Measurements from ENCODE around the gene C4orf50. TPM values are rescaled to one million over a fixed set of nuclear protein-coding genes. Genes with fewer than 3 reads are reported as not detected.

C4orf50 gene
- total RNA-seq, 3 donors from 2014 or later: 0.07 to 0.73 (median 0.09) TPM

- no peaks in the 10 kb centered on the region for H3K9me3 ChIP-seq
- DNase-seq: no peak
- TF ChIP-seq CTCF (IDR thresholded peaks at IDR 0.05): no peak
- no peaks in the 10 kb centered on the region for H3K4me1 ChIP-seq (ENCODE audit: low read depth)
- no peak overlapping the region for H3K4me3 ChIP-seq
- ATAC-seq: no peak
- intact Hi-C loops (cut with DNase I, micrococcal nuclease): no loop called here
- H3K36me3 ChIP-seq (ENCODE audit: low read depth): no peaks in the 10 kb centered on the region
Observed at GRCh38 chr4:5917672-5918071, 100.6 kb downstream of the C4orf50 start.

GRCh38 chr4:5916229-5916628 is 102.0 kb downstream of the C4orf50 start:
- intact Hi-C loops (cut with DNase I, micrococcal nuclease): no loop called here
- Histone ChIP-seq H3K4me3 (no peak overlapping the region), H3K9me3 (no peaks in the 10 kb centered on the region), H3K4me1 (ENCODE audit: low read depth) (no peaks in the 10 kb centered on the region), H3K36me3 (ENCODE audit: low read depth) (no peaks in the 10 kb centered on the region)
- no peak for ATAC-seq
- no peak for DNase-seq
- no peak for TF ChIP-seq CTCF (IDR thresholded peaks at IDR 0.05)

DNA sequence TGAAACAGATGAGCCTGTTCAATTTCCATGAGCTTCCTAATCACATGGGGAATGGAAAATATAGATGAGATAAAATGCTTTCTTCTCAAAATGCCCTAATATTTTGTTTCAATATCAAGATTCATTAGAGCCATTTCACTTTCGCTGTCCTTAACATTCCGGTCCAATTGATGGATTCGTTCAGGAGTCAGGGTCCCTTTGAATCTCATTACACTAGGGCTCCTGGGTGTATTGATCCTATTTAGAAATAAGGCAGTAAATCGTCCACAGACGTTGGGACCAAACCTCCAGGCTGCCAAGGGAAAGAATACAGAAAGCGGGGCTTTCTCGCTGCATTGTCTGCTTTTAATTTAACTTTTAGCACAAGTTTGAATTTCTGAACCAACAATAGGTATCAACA is 104.8 kb downstream of the C4orf50 start:
- no peak for TF ChIP-seq CTCF (IDR thresholded peaks at IDR 0.05)
- no peak for DNase-seq
- no peak for ATAC-seq
- Histone ChIP-seq H3K9me3 (no peaks in the 10 kb centered on the region), H3K36me3 (ENCODE audit: low read depth) (no peaks in the 10 kb centered on the region), H3K4me3 (no peak overlapping the region), H3K4me1 (ENCODE audit: low read depth) (no peaks in the 10 kb centered on the region)
- intact Hi-C loops (cut with DNase I, micrococcal nuclease): no loop called here

DNA sequence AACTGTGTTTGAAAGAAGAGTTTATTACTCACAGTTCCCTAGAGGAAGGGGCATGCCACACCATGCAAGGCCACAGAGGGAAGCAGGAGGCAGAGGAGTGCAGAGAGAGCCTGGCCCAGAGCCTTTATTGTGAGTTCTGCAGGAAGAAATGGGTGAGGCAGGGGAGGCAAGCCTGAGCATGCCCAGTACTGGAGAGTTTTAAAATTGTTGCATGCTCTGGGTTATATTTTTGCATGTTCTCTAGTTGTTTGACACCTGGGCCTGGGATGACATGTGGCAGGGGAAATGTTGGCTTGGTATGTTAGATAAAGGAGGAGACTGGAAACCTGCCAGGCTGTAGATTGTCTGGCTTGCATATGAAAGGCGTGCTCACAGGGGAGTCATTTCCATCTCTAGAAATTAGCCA is 105.6 kb downstream of the C4orf50 start:
- DNase-seq (no peak), ATAC-seq (no peak)
- intact Hi-C loops (cut with DNase I, micrococcal nuclease): no loop called here
- TF ChIP-seq CTCF (IDR thresholded peaks at IDR 0.05): no peak
- Histone ChIP-seq H3K9me3 (no peaks in the 10 kb centered on the region), H3K36me3 (ENCODE audit: low read depth) (no peaks in the 10 kb centered on the region), H3K4me1 (ENCODE audit: low read depth) (no peaks in the 10 kb centered on the region), H3K4me3 (no peak overlapping the region)

DNA sequence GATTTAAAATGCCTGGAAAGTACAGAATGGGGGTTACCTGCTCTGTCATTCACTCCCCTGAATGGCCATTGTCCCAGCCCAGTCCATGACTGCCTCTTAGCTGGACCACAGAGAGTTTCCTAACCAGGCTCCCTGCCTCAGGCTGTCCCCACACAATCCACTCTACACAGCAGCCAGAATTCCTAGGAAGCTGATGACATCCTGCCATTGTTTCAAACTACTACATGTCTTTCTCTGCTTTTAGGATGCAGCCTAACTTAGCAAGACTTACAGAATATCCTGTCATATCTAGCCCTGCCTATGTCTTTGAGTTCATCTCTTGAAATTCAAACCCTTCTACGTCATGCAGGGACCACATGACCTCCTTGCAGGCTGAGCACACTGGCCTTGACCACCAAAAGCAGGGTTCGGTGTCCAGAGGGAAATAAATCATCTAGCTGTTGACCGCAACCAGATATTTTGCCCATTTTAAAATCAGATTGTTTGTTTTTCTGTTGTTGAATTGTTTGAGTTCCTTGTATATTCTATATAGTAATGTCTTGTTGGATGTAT is 109.3 kb downstream of the C4orf50 start:
- intact Hi-C loops (cut with DNase I, micrococcal nuclease): no loop called here
- no peak overlapping the region for H3K4me3 ChIP-seq
- TF ChIP-seq CTCF (IDR thresholded peaks at IDR 0.05): no peak
- no peaks in the 10 kb centered on the region for H3K4me1 ChIP-seq (ENCODE audit: low read depth)
- no peaks in the 10 kb centered on the region for H3K36me3 ChIP-seq (ENCODE audit: low read depth)
- H3K9me3 ChIP-seq: no peaks in the 10 kb centered on the region
- no peak for DNase-seq
- no peak for ATAC-seq

DNA sequence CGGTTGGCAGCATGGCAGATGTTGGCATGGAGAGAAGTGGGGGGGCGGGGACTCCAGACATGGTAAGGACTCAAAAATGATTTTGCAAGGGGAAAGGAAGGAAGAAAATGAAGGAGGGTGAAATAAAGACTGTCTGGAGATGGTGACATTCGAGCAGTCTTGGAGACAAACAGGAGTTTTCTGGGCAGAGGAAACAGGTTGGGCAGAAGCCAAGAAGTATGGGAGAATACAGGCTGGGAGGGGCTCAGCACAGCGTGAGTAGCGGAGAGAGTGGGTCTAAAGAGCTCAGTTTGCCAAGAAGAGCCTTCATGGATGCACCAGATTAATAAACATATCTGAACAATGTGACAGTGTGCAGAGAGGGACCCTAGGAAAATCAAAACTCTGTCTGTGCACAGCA is 112.0 kb downstream of the C4orf50 start:
- TF ChIP-seq CTCF (IDR thresholded peaks at IDR 0.05): no peak
- H3K4me1 ChIP-seq (ENCODE audit: low read depth): no peaks in the 10 kb centered on the region
- H3K4me3 ChIP-seq: no peak overlapping the region
- no peaks in the 10 kb centered on the region for H3K9me3 ChIP-seq
- no peaks in the 10 kb centered on the region for H3K36me3 ChIP-seq (ENCODE audit: low read depth)
- ATAC-seq (no peak), DNase-seq (no peak)
- intact Hi-C loops (cut with DNase I, micrococcal nuclease): no loop called here
